ENCODE data around the gene LSM14B. TPM values are rescaled to one million over a fixed set of nuclear protein-coding genes. Genes with fewer than 3 reads are reported as not detected.

The LSM14B gene
- total RNA-seq, 2 donors from 2014 or later, result 37.2 to 45.3 TPM

DNA sequence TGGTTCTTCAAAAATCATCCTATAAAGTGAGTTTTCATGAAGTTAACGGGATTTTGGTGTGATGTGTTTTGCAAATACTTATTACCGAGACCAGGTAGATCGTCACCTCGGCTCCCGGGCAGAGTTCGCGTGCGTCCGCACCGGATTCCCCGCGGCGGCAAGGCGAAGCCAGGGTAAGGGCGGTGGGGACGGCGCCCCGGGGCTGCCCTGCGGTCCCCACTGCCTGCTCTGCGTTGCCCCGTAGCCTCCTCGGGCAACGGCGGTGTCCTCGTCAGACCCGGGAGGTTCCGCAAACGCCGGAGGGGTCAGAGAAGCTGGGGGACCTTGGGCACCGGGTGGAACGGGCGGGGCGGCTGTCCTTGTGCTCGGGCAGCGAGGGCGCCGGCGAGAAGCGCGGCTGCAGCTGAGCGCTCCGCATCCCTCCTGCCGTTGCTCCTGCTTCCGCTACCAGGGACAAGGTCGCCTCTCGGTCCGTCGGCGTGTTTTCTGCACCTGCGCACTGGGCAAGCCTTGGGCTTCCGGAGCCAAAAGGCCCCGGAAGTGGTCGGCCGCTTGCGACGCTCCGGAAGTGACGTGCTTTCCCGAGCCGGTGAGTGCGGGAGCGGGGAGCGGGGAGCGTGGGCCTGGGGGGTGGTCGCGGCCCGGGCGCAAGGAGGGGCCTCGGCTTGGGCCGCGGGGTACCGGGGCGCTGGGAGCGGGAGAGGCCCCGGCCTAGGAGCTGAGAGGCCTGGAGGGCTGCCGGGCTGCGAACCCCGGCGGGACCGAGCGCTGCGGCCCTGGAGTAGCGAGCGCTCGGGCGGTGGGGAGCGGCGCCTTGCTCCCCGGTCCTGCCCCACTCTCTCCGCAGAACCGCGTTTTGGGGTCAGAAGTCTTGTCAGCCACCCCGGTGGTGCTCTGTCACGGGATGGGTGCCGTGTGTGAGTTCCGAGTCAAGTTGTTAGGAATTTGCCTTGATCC lies 60.5 kb downstream of the LSM14B start, which contains the start of gene MTG2:
TSS of gene MTG2 (plus strand) at position 560 of the 957 bp plus-strand sequence. CDS start 10,393 bp downstream, outside the sequence.
- Mint-ChIP-seq H3K4me3 (peak within 1 kb of the TSS; percentile 88 to 93), H3K4me1 (ENCODE audit: low read depth) (peaks cover 39% of the 10 kb centered on the region), H3K36me3 (ENCODE audit: insufficient read depth in 2 of 2) (no peaks in the 10 kb centered on the region), H3K27ac (peak within 1 kb of the TSS; percentile 85), H3K27me3 (ENCODE audit: low read depth) (no peaks in the 10 kb centered on the region), H3K9me3 (no peaks in the 10 kb centered on the region)
- peak; percentile 95 to 97 for DNase-seq
- ATAC-seq (replicated peaks in 1 of 2), result peak; percentile 98

DNA sequence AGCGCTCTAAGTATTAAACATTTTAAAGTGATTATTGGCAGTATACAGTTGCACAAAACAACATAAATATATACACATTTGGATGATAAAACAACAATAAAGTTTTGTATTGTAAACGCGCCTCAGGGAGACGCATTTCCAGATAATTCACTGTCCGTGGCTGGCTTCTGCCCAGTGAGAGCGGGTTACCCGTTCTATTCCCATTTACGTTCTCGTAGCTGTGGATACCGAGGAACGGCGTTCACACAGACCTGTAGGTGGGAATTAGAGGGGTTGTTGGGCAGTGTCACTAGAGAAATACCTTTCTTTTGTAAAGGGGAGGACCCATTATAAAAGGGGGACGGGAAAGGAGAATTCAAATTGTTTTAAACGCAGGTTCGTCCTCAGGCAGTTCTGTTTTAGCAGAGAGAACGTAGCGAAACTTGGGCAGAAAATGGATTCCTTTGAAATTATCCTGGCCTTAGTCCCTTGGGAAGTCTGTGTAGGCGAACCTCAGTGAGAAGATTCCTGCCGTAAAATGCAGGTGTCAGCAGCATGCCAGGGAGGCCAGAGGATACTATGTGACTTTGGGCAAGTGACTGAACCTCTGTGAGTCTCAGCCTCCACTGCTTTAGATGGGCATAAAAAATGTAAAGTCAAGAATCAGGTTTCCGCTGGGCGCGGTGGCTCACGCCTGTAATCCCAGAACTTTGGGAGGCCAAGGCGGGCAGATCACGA lies 61.3 kb downstream of the LSM14B start:
- peak in 1 of 2 donors; percentile 10 for DNase-seq
- Mint-ChIP-seq H3K27me3 (ENCODE audit: low read depth) (no peaks in the 10 kb centered on the region), H3K9me3 (no peaks in the 10 kb centered on the region), H3K36me3 (ENCODE audit: insufficient read depth in 2 of 2) (no peaks in the 10 kb centered on the region), H3K4me1 (ENCODE audit: low read depth) (peaks cover 41% of the 10 kb centered on the region), H3K4me3 (peak overlapping the region; percentile 88 to 93), H3K27ac (peak overlapping the region; percentile 85)
- no peak for ATAC-seq (replicated peaks in 1 of 2)

Other genes with a start within 250 kb of the LSM14B start
- 10 to 100 TPM; 15.7 to 21.5 TPM for gene TAF4, start 56.6 kb upstream of the LSM14B start, total RNA-seq
- gene PSMA7, start 20.9 kb downstream of the LSM14B start, total RNA-seq, result 100 to 1,000 TPM; 220 to 234 TPM
- 10 to 100 TPM; 16.1 to 19.8 TPM for gene SS18L1, start 21.3 kb downstream of the LSM14B start, total RNA-seq
- gene MTG2, start 60.6 kb downstream of the LSM14B start, total RNA-seq, result 10 to 100 TPM; 28.3 to 48.2 TPM
- not detected for gene HRH3, start 97.8 kb downstream of the LSM14B start, total RNA-seq
- gene OSBPL2, start 116.0 kb downstream of the LSM14B start, total RNA-seq, result 10 to 100 TPM; 40.6 to 44.2 TPM
- gene ADRM1, start 180.5 kb downstream of the LSM14B start, total RNA-seq, result 100 to 1,000 TPM in 1 of 2 donors, 10 to 100 TPM in 1; 95.4 to 114 TPM
- under 1 TPM; 0.86 to 0.99 TPM for gene LAMA5, start 244.8 kb downstream of the LSM14B start, total RNA-seq